Activated gamma-delta T cell treated with Interleukin-2 at 50 U/mL for 16 hours (primary cell): ENCODE results near the gene ZNF526.

Source experiments
- DNase-seq: peaks from one replicate; pipeline ENCODE4 v3.0.0-alpha.2; 2020

The ZNF526 gene

GRCh38 chr19:42268142-42268703 lies 48.1 kb downstream of the ZNF526 start:
- DNase-seq, result peak; percentile 98

GRCh38 chr19:42268704-42269477 lies 48.8 kb downstream of the ZNF526 start, which contains the start of gene CIC:
Gene CIC, plus strand, starts transcription at chr19:42269252. Its CDS starts 2,532 bp downstream, at chr19:42271784.
- DNase-seq, result peak; percentile 99

- no peak for DNase-seq
Measured at GRCh38 chr19:42269478-42270345, 49.6 kb downstream of the ZNF526 start.

GRCh38 chr19:42270346-42271044 lies 50.4 kb downstream of the ZNF526 start:
- DNase-seq, result peak; percentile 49

GRCh38 chr19:42271045-42271419 lies 50.9 kb downstream of the ZNF526 start:
- no peak for DNase-seq

GRCh38 chr19:42271861-42272534 lies 51.9 kb downstream of the ZNF526 start:
- no peak for DNase-seq

GRCh38 chr19:42272535-42272897 lies 52.4 kb downstream of the ZNF526 start:
- DNase-seq, result no peak

GRCh38 chr19:42272989-42273406 lies 52.9 kb downstream of the ZNF526 start:
- no peak for DNase-seq

GRCh38 chr19:42273407-42274064 lies 53.4 kb downstream of the ZNF526 start:
- DNase-seq, result no peak

GRCh38 chr19:42274065-42274682 lies 54.1 kb downstream of the ZNF526 start:
- no peak for DNase-seq

GRCh38 chr19:42275103-42275502 lies 55.0 kb downstream of the ZNF526 start:
- DNase-seq, result no peak

GRCh38 chr19:42275517-42275916 lies 55.4 kb downstream of the ZNF526 start:
- DNase-seq, result no peak

- no peak for DNase-seq
Measured at GRCh38 chr19:42276284-42276683, 56.2 kb downstream of the ZNF526 start.

GRCh38 chr19:42276821-42277220 lies 56.7 kb downstream of the ZNF526 start:
- no peak for DNase-seq
